ENCODE measurements around the gene TM6SF1. TPM values are rescaled to one million over a fixed set of nuclear protein-coding genes. Genes with fewer than 3 reads are reported as not detected.
"Not testable (repeated sequence)": the region's sequence is repeated elsewhere in the genome, so short reads cannot be mapped to it uniquely, and the experiment has no call there.

Gene TM6SF1
- total and polyA plus RNA-seq, 2 of the 8 experiments (the other 6 are each of a cell fraction or from before 2014, with no cell fraction given) = 0.74 to 1.0 TPM

- H4K5ac ChIP-seq (ENCODE audit: insufficient read length, low read depth, low read length); H3K14ac ChIP-seq (ENCODE audit: insufficient read length); H3K9me3 ChIP-seq (ENCODE audit: insufficient read depth in 2 of 2, low read depth in 1 of 2, low read length in 1 of 2); H3K27ac ChIP-seq (ENCODE audit: low read depth, low read length); H3K4ac ChIP-seq (replicated peaks; ENCODE audit: insufficient read length, low read depth, low read length); H2BK20ac ChIP-seq (ENCODE audit: low read length); H3K27me3 ChIP-seq (replicated peaks in 1 of 4; ENCODE audit: control insufficient read depth in 3 of 4, extremely low read depth in 1 of 4, insufficient read depth in 3 of 4, low read length in 3 of 4); H3K56ac ChIP-seq (replicated peaks; ENCODE audit: insufficient read length, low read depth, low read length); H2BK15ac ChIP-seq (ENCODE audit: low read length); POLR2A ChIA-PET (ENCODE audit: partially characterized antibody); H2BK120ac ChIP-seq (replicated peaks; ENCODE audit: low read depth, low read length); H3K18ac ChIP-seq (ENCODE audit: extremely low read depth, low read length); CTCF ChIA-PET (ENCODE audit: partially characterized antibody); H3K36me3 ChIP-seq (ENCODE audit: control insufficient read depth in 2 of 4, insufficient read depth in 4 of 4, low read length in 3 of 4); H2AFZ ChIP-seq (ENCODE audit: low read length); H3K4me1 ChIP-seq (replicated peaks in 1 of 4; ENCODE audit: control insufficient read depth in 3 of 4, insufficient read depth in 4 of 4, low read length in 3 of 4); H3K9ac ChIP-seq (replicated peaks in 1 of 4; ENCODE audit: extremely low read depth in 1 of 4, low read depth in 3 of 4, low read length in 3 of 4); H4K91ac ChIP-seq (replicated peaks; ENCODE audit: insufficient read length, low read length); H3K4me2 ChIP-seq (ENCODE audit: insufficient read depth in 1 of 2, low read depth in 2 of 2, low read length in 2 of 2); H3K79me1 ChIP-seq (ENCODE audit: low read depth, low read length); H2BK12ac ChIP-seq (ENCODE audit: low read depth, low read length); H3K23ac ChIP-seq (ENCODE audit: insufficient read length); FAIRE-seq; H3K23me2 ChIP-seq (ENCODE audit: low read depth, low read length); H2AK5ac ChIP-seq (ENCODE audit: low read depth, low read length); H2BK5ac ChIP-seq (ENCODE audit: low read depth, low read length); H4K8ac ChIP-seq (ENCODE audit: extremely low read depth, insufficient read depth, low read length); H3K4me3 ChIP-seq (ENCODE audit: extremely low read depth in 1 of 4, insufficient read depth in 2 of 4, low read depth in 3 of 4, low read length in 4 of 4); DNase-seq (ENCODE audit: low read depth in 1 of 2, low spot score in 2 of 2): not testable (repeated sequence)
- 97% methylated on average over 5 of the region's 5 CpGs; no CpG with 5 or more reads in 1 of the 2 experiments for WGBS, 2 experiments (ENCODE audit: extremely low coverage in 1 of 2, insufficient coverage in 1 of 2, insufficient read length in 1 of 2, insufficient replicate concordance in 2 of 2, low coverage in 1 of 2, low lambda C conversion rate in 2 of 2, missing lambda C conversion rate in 1 of 2)
- H3K79me2 ChIP-seq (ENCODE audit: control insufficient read depth in 1 of 2, insufficient read depth in 2 of 2, low read length in 2 of 2) = peaks cover 6 to 95% of the 10 kb centered on the region in 2 experiments; a peak in 3 of 4 replicates
- peaks cover 10 to 12% of the 10 kb centered on the region in 2 experiments for H4K20me1 ChIP-seq (replicated peaks in 1 of 2; ENCODE audit: control insufficient read depth in 1 of 2, insufficient read depth in 2 of 2, low read length in 2 of 2)
These were observed 62.1 kb downstream of the TM6SF1 start for GRCh38 chr15:83169576-83169975.

All from H1 (cell line).